ENCODE data around the gene THTPA. TPM values are rescaled to one million over a fixed set of nuclear protein-coding genes. Genes with fewer than 3 reads are reported as not detected.

The THTPA gene
- total and polyA plus RNA-seq, 2 of the 13 experiments (the other 11 are each of a cell fraction or from before 2014, with no cell fraction given): 7.4 to 8.7 TPM

- H3K4me3 ChIP-seq (replicated peaks in 1 of 3; ENCODE audit: insufficient read depth in 1 of 3, low read depth in 2 of 3, low read length in 3 of 3): no peak overlapping the region
- H3K27ac ChIP-seq (ENCODE audit: extremely low read length, insufficient read depth, low read length): no peak overlapping the region
- BruUV-seq (replicated peaks): no TSS peak
- H3K79me2 ChIP-seq (ENCODE audit: insufficient read depth, low read length): no peaks in the 10 kb centered on the region
- DNase-seq (ENCODE audit: low spot score) (no peak), FAIRE-seq (no peak), ATAC-seq (no peak)
- H2AFZ ChIP-seq (ENCODE audit: low read length): no peak overlapping the region
- TF ChIP-seq ZBTB40 (IDR thresholded peaks at IDR 0.05): no peak
- TF ChIP-seq ZBTB40 (CRISPR knock-in tag; IDR thresholded peaks at IDR 0.05): no peak
- TF ChIP-seq ZNF431 (CRISPR knock-in tag; IDR thresholded peaks at IDR 0.05; ENCODE audit: borderline replicate concordance, low read depth): 0 out of 2 replicates have a peak, but pooled peaks have one; percentile 21
- TF ChIP-seq SCMH1 (CRISPR knock-in tag; IDR thresholded peaks at IDR 0.05; ENCODE audit: borderline replicate concordance): 0 out of 2 replicates have a peak, but pooled peaks have one; percentile 38
- no peak for TF ChIP-seq HMGA1 (CRISPR knock-in tag; conservative IDR thresholded peaks at IDR 0.05)
- 0 out of 2 replicates have a peak, but pooled peaks have one; percentile 13 for TF ChIP-seq NFKB2 (CRISPR knock-in tag; IDR thresholded peaks at IDR 0.05; ENCODE audit: borderline replicate concordance)
- TF ChIP-seq MLXIP (CRISPR knock-in tag; IDR thresholded peaks at IDR 0.05; ENCODE audit: borderline replicate concordance): no peak
- no peak for TF ChIP-seq EZH2 (conservative IDR thresholded peaks at IDR 0.05; ENCODE audit: low read depth, low read length)
- no peak for TF ChIP-seq ZNF350 (CRISPR knock-in tag; IDR thresholded peaks at IDR 0.05; ENCODE audit: borderline replicate concordance, low read depth)
- no peak for TF ChIP-seq MYC (CRISPR knock-in tag; IDR thresholded peaks at IDR 0.05; ENCODE audit: borderline replicate concordance)
- no peak overlapping the region for H3K9ac ChIP-seq (ENCODE audit: insufficient read depth, low read depth, low read length)
- POLR2A ChIA-PET: interaction anchor here (0.7 to 1.1 kb wide), 2 partner anchors 24 to 52 kb away, joined by 3 to 4 read pairs; partner anchors contain the start of gene THTPA
- CTCF ChIA-PET (ENCODE audit: low intra/inter-chr PET ratio, low total read pairs): no interaction called here
- no peaks in the 10 kb centered on the region for H4K20me1 ChIP-seq (ENCODE audit: insufficient read depth, low read length)
- no peaks in the 10 kb centered on the region for H3K4me1 ChIP-seq (ENCODE audit: insufficient read depth, low read length)
- no peak overlapping the region for H3K4me2 ChIP-seq (ENCODE audit: low read depth, low read length)
- WGBS (ENCODE audit: low lambda C conversion rate): 86% methylated on average over 12 of the region's 12 CpGs
- no peaks in the 10 kb centered on the region for H3K36me3 ChIP-seq (replicated peaks in 1 of 2; ENCODE audit: control insufficient read depth in 1 of 2, insufficient read depth in 2 of 2, low read length in 2 of 2)
- in situ Hi-C loops (cut with HindIII; ENCODE audit: extremely low pct_ligation_motif_present, low pct_unique_long_range_greater_than_20kb) (no loop called here), intact Hi-C loops (cut with micrococcal nuclease; ENCODE audit: unreplicated experiment) (no loop called here)
- H3K9me3 ChIP-seq (ENCODE audit: low read length): no peaks in the 10 kb centered on the region
- H3K27me3 ChIP-seq (ENCODE audit: control insufficient read depth in 1 of 2, insufficient read depth in 2 of 2, low read length in 2 of 2): no peaks in the 10 kb centered on the region
Observed at GRCh38 chr14:23531391-23531790, 24.7 kb upstream of the THTPA start.

Measured in HepG2 (cell line).